HUDEP-2 (cell line): Measurements from ENCODE around the gene FTO.
"Not testable (repeated sequence)": the region's sequence is repeated elsewhere in the genome, so short reads cannot be mapped to it uniquely, and the experiment has no call there.

Experiments
- DNase-seq, 76 experiments: peaks; one replicate each; lab custom pipeline; 2025; ENCODE audit not compliant: unreplicated experiment in 76 of 76; lab: John Stamatoyannopoulos, UW

The FTO gene

DNA sequence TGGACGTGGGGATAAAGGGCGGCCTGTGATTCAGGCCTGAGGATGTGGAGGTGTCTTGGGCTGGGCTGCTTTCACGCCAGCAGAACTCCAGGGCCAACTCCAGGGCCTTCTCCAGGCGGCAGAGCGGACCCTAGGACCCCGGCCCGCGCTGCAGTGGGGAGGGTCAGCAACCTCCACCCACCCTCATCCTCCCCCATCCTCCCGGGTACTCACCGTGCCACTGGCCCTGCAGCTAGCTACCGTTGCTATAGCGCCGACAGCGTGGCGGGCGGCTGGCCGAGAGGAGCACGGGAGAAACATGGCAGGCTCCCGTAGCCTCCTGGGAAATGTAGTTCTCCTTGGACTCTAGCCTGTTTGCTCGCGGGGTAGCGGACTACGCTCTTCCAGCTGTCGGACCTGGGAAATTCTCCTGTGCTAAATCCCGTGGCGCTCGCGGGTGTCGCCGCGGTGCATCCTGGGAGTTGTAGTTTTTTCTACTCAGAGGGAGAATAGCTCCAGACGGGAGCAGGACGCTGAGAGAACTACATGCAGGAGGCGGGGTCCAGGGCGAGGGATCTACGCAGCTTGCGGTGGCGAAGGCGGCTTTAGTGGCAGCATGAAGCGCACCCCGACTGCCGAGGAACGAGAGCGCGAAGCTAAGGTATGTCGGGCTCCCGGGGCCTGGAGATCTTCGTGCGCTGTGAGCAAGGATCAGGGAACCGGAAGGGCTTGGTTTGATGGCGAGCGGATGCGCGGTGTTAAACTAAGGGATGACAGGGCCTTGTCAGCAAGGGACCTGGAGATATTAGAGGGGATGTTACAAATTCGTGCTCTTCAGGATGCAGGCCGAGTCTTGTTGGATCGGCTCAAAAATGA lies at the start of gene FTO, which contains the start of gene RPGRIP1L:
TSS of gene FTO (plus strand) at position 567 of the 855 bp plus-strand sequence.
TSS of gene RPGRIP1L (minus strand) at position 270 of the 855 bp plus-strand sequence. CDS start 3,136 bp downstream, outside the sequence.
- peak; percentile 29 to 99 (median 96) for DNase-seq

DNA sequence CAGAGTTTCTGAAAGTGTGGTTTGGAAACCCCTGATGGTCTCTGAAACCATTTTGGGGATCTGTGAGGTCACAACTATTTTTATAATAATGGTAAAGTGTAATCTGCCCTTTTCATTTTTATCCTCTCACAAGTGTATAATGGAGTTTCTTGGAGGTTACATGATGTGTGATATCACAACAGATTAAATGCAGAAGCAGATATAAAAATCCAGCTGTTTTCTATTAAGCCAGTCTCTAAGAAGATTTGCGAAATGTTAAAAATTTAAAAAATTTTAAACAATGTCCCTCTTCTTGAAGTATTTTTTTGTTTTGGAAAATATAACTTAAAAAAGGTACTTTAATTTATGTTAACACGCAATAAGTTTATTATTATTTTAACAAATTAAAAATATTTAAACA lies 49.0 kb upstream of the FTO start:
- no peak for DNase-seq

DNA sequence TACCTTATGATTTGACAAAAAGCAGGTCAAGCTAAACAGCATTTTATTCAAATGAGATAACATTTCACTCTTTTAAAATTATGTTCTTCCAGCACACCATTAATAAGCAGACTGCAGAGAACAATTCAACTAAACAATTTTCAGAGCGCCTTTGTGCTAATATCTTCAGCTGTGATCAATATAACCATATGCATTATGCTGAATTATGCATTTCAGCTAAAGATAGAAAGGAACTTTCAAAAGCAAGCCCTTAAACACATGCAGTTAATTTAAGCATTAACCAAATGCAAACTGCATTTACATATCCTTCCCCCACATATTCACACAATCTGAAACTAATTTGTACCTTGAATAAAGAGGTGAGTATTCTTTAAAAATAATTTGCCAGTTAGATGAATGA lies 41.9 kb upstream of the FTO start:
- DNase-seq: no peak

DNA sequence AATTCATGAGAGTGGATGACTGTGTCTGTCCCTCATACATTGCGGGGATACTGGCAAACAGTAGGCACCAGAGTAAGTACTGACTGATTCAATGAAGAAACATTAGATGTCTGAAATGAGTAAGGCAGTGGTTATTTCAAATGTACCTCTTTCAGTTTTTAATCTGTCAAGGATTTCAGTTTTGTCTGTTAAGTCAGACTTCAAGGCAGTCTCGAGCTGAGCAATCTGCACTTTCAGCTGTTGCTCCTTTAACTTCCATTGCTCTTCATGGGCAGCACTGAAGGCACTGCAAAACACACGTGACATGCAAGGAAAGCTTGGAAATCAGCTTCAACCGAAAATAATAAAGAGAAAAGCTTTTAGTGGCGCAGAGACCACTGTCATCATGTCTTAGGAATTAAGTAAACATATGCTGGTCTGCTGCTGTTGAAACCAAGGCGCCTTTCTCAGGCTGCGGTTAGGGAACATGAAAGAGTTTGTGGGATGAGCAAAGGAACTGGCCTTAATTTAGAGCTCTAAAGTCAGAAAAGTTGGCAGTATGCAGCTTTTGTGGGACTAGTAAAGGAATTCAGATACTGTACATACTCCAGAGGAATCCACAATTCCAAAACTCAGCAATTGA lies 39.1 kb upstream of the FTO start:
- no peak for DNase-seq

DNA sequence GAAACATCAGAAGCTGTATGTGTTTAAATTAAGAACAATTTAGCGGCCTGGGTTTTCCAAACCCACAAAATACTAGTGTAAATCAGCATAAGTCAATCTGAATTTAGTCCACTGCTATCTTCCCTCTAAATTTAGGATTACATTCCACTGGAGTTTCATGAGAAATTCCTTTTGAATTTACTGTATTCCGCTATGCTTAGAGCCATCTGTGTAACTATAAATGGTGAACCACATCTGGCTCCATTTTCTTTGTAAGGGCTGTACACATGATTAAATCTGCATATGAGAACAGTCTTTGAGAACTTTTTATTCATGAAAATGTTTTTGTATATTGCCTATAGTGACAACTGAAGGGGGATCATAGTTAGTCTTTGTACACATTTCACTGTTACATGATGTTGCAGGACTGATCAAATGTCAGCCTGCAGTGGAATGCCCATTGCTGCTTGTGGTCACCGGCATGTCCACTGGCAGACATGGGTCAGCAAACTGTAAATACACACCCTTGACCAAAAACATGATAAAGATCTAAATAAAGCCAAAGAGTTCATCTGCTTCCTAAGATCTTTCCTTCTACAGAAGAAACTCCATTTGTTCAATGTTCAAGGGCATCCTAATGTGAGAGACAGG lies 37.1 kb upstream of the FTO start:
- no peak for DNase-seq

DNA sequence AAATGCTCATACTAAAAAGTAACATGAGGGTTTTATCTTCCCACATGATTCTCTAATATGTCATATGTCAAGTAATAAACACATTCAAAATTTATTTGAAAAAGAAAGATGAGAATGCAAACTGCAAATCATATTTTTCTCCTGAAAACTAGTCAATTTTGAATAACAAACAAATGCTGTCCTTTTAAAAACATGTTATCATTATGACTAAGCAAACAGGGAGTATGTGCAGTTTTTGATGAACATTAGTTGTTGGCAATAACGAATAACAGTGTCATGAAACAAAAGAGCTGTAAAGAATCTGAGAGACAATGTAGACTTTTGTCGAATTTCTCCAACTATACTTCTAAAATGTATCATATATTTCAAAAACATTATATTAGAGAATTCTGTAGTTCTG lies 35.1 kb upstream of the FTO start:
- DNase-seq: no peak

DNA sequence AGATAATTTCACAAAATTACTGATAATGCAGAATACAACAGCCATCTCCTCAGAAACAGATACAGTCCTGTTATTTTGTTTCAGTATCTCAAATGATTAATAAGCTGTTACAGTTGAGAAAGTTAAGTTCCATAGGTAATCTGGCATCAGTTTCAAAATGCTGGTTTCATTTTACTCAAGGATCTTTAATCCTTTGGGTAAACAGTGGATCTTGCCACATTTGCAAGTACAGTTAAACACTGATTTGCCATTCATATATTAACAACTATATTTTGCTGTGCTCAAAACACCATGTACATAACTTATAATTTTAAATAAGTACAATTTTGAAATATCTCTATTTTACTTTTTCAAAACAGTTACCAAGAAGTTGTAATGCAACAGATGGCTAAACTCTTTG lies 31.5 kb upstream of the FTO start:
- DNase-seq: no peak

DNA sequence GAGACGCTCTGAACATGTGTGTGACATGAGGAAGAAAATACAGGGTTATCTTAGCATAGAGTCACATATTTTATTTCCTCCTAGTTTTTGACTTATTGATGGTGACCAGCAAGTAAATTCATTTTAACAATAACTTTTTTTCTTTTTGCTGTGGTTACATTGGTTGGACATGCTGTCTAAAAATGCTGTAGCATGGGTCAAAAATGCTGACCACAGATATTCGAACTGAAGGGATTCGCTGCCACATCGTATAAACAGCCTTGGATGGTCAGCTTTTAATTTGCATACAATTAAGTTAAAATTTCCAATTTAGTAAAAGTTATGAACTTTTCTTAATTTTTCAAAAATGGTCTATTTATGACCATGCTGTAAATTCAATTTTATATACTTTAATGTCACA lies 30.8 kb upstream of the FTO start:
- DNase-seq: no peak

DNA sequence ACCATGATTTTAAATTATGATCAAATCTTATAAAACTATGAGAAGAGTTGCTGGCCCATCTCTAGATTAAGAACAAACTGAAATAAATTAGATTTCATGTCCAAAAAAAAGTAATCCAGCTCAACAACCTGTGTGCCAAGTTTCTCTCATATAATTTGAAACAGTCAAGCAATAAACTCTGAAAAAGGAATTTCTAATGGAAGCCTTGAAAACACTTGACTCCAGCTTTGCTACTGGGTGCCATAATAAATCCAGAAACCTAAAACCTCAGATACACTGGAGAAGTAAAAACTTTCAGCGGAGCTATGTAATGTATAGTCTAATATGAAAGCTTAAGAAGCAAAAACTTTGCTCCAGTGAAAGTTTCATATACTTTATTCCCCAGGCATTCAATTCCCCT lies 25.8 kb upstream of the FTO start:
- DNase-seq: no peak

DNA sequence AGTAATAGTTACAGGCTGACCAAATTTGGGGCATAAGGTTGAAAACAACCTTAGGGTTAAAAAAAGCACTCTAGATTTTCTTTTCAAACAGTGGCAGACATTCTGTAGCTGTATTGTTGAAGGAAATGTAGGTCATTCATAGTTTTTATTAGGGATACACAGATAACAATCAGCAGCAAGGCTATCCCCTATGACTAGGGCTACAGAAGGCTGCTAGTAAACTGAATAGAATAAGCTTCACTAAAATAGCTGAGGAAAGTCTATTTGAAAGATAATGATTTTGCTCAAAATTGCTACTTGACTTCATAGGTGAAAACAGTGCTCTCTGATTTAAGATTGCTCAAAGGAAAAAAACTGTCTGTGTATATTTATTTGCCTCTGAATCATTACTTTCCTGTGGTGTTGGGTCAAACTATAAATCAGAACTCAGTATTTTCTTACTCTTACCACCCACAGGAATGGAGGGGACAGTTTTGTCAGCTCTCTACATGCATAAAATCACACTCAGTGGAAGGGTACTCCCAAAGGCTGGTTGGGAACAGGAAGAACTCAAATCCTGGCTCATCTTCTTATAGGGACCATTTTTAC lies 25.1 kb upstream of the FTO start:
- DNase-seq: no peak

DNA sequence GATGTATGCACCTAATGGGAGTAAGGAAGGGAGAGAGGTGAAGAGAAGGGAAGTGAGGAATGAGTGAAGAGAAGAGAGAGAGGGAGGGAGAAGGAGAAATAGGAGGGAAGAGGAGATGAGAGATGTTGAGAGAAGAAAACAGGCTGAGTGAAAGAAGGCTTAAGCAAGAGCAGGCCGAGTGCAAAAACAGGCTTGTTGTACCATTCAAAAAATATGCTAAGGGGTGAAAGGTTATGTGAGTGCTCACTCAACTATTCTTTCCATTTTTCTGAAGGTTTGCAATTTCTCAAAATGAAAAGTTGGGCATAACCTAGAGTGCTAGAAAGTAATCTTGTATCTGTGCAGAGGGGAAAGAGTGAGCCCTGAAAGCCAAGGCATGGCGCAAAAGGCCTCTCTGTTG lies 23.2 kb upstream of the FTO start:
- no peak for DNase-seq

DNA sequence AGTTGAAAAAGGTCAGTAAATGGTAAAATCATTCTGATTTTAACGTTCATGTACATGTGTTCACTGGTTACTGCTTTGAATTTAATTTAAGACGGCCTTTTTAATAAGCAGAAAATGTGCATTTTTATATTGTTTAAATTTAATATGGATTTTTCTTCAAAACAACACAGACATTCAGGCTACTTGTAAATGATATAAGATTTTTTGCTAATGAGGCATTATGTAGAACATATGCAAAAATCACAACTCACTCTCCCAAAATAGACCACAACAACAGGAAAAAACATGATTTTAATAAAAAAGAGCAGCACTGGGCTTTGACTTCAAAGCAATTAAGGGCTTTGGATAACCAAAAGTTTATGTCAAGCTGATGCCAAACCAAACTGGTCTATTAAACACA lies 22.6 kb upstream of the FTO start:
- DNase-seq: no peak

DNA sequence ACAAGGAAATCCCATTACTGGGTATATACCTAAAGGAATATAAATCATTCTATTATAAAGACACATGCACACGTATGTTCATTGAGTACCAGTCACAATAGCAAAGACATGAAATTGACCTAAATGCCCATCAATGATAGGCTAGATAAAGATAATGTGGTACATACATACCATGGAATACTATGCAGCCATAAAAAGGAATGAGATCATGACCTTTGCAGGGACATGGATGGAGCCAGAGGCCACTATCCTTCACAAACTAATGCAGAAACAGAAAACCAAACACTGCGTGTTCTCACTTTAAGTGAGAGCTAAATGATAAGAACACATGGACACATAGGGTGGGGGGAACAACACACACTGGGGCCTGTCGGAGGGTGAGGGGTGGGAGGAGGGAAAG lies 18.6 kb upstream of the FTO start:
- not testable (repeated sequence) for DNase-seq

DNA sequence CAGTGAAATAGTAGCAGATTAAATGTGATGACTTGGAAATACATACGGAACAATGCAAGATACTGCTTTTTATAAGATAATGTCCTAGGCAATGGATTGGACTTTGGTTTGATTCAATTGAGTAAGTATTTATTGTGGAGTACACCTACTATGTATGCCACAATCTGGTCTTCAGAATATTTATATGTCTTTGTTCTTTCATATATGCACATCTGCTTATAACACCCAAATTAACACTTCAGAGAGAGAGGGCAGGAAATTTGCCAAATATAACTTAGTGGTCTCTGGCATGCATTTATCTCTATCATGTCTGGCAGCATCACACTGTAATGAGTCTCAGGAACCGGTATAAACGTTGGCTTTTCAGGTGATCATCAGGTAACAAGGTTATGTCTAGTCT lies 17.2 kb upstream of the FTO start:
- DNase-seq: no peak

DNA sequence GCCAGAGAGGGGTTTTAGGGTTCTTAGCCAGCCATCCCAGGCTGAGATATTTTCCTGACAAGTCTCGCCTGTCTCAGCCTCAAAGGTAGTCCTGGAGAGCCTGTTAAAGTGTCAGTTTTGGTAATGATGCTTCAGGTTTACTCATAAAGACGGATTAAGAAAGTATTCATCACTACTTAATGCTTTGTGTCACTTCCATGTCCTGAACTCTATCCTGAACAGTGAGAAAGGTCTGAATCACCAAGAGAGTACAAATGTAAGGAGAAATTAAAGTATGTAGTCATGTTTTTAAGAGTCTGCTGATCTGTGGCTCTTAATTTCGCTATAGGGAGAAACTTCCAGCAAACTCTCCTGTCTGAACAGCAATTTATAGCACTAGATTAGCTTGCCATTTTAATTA lies 14.3 kb upstream of the FTO start:
- no peak for DNase-seq

DNA sequence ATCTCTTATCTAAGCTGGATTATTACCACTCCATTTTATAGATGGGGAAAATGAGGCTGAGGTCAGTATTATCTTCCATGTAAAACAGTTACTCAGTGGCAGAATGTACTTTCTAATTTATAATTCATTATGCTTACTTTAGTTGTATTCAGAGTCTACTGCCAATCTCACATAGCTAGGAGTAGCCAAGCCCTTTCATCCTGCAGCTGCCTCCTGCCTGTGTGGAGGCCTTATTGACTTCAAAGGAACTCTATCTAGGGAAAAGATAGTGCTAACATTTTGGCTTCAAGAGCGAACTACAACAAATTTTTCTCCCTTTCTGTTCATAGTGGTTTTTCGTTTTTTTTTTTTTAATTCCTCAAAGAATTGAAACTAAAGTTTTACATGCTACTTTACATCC lies 13.2 kb upstream of the FTO start:
- DNase-seq: no peak

DNA sequence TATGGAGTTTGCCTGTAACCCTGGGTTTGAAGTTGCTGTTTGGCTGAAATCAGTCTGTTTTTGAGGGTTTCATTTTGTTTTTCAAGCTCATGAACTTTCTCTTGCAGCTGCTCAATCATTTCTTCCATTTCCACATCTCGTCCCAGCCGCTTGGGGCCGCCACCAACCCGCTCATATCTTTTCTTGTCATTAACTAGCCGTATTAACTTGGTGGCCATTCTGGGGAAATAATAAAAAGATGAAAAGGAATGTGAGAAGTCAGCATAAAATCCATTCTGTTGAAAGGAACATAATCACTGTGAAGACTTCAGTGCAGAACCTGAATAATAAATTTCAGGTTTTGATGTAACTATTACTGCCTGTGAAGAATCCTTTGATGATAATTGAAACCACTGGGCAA lies 11.8 kb upstream of the FTO start:
- DNase-seq: peak in 1 of 76 experiments; percentile 7

DNA sequence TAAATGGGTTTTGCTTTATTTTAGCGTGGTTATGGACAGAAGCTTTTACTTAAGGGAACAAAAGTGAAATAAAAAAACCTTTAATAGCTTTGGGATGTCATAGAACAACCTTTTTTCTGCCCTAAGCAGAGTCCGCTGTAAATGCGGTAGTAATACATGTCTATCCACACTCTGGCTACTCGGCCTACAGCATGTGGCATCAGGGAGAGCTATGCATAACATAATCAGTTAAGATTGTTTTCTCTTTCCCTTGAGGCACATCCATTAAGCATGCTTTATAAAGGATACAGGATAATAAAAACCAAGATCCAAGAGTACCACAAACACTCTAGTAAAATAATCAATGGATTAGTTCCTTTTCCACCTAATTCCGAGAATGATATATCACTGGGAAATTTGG lies 10.6 kb upstream of the FTO start:
- DNase-seq: no peak

DNA sequence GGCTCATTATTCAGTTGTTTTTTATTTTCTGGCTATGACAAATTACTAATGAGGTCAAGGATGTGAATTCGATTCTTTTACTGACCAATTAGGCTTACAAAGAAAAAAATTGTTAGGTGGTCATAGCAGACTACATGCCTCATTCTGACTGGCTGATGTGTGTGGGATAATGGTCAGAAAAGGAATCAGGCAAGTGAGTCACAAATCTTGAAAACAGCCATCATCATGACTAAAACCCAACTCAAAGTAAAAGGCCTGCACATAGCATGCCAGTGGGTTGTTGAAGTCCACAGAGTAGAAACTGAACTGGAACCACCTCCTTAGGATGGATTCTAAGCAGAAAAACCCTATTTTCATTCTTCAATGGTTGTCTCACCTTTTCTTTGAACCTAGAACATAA lies 8.9 kb upstream of the FTO start:
- DNase-seq: no peak

DNA sequence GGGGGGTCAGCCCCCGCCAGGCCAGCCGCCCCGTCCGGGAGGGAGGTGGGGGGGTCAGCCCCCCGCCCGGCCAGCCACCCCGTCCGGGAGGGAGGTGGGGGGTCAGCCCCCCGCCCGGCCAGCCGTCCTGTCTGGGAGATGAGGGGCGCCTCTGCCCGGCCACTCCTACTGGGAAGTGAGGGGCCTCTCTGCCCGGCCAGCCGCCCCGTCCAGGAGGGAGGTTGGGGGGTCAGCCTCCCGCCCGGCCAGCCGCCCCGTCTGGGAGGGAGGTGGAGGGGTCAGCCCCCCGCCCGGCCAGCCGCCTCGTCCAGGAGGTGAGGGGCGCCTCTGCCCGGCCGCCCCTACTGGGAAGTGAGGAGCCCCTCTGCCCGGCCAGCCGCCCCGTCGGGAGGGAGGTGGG lies 5.7 kb upstream of the FTO start:
- not testable (repeated sequence) for DNase-seq

DNA sequence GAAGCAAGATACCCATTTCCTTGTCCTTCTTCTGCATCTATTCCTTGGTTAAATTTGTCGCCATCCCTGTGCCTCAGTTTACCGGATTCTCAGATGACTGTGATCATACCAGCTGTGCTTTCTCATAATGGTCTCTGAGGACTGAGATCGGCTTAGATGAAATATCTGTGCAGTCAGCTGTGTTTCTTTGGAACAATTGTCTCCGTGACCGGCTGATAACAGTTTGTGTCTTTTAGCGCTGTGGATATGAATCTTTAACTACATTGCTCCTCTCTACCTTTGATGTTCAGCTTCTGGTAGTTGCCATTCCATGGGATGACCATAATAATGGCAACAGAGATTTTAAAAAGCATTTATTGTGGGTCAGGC lies 473 bp downstream of the FTO start:
- no peak for DNase-seq

DNA sequence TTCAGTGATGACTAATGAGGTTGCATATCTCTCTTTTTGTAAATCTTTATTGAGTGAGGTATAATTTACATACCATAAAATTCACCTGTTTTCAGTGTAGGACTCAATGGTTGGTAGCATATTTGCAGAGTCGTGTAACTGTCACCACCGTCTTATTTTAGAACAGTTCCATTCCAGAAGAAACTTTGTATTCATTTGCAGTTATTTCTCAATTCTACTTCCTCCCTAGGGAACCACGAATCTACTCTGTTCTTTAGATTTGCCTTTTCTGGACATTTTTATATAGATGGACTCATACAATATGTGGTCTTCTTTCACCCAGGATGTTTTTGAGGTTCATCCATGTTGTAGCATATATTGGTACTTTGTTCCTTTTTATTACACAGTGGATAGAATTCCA lies 3.7 kb downstream of the FTO start:
- no peak for DNase-seq
